Mesothelial cell of epicardium (in vitro differentiated cells): Measurements from ENCODE around the gene SULT6B1. TPM values are rescaled to one million over a fixed set of nuclear protein-coding genes. Genes with fewer than 3 reads are reported as not detected.

ENCODE experiments used
- DNase-seq, 2 experiments: peaks; one replicate each; pipeline ENCODE4 v3.0.0; 2021; ENCODE audit warnings: low spot score in 2 of 2; ENCODE audit not compliant: unreplicated experiment in 2 of 2
- H3K27ac Mint-ChIP-seq: 2 replicates; pipeline ENCODE4 v1.8.0; 2021; ENCODE audit warnings: mixed read lengths
- H3K27me3 Mint-ChIP-seq: 2 replicates; pipeline ENCODE4 v1.8.0; 2021; ENCODE audit warnings: low read depth, mixed read lengths
- H3K36me3 Mint-ChIP-seq: 2 replicates; pipeline ENCODE4 v1.8.0; 2021; ENCODE audit warnings: mixed read lengths
- H3K4me1 Mint-ChIP-seq: 2 replicates; pipeline ENCODE4 v1.8.0; 2021; ENCODE audit warnings: mixed read lengths
- H3K4me3 Mint-ChIP-seq: 2 replicates; pipeline ENCODE4 v1.8.0; 2021; ENCODE audit warnings: mild to moderate bottlenecking, moderate library complexity, mixed read lengths
- H3K9me3 Mint-ChIP-seq: 2 replicates; pipeline ENCODE4 v1.8.0; 2021; ENCODE audit warnings: mixed read lengths
- total RNA-seq: library from RNA; stranded (reverse); gene quantifications from 3 replicates; pipeline ENCODE4 v1.2.1, GENCODE V29; 2021
- TF ChIP-seq, protein P1 (sequence below): fragments of 200-600 bp; sonication (generic); IDR thresholded peaks from one replicate; pipeline ENCODE4 v1.5.0; 2021; ENCODE audit warnings: antibody characterized with exemption; ENCODE audit not compliant: unreplicated experiment

Gene SULT6B1
- total RNA-seq, 1 donor from 2014 or later, result not detected

DNA sequence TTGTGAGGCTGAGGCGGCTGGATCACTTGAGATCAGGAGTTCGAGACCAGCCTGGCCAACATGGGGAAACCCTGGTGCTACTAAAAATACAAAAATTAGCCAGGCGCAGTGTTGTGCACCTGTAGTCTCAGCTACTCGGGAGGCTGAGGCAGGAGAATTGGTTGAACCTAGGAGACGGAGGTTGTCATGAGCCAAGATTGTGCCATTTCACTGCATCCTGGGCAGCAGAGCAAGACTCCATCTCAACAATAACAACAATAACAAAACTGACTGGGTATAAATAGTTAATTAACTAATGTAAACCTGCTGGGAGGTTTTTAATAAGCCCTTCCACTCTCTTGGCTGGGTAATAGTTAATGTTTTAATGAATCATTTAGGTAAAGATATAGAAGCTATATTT, 7.8 kb downstream of the SULT6B1 start:
- peaks cover 4% of the 10 kb centered on the region for H3K4me1 Mint-ChIP-seq
- no peak for DNase-seq
- no peak overlapping the region for H3K27ac Mint-ChIP-seq
- TF ChIP-seq, protein P1, sequence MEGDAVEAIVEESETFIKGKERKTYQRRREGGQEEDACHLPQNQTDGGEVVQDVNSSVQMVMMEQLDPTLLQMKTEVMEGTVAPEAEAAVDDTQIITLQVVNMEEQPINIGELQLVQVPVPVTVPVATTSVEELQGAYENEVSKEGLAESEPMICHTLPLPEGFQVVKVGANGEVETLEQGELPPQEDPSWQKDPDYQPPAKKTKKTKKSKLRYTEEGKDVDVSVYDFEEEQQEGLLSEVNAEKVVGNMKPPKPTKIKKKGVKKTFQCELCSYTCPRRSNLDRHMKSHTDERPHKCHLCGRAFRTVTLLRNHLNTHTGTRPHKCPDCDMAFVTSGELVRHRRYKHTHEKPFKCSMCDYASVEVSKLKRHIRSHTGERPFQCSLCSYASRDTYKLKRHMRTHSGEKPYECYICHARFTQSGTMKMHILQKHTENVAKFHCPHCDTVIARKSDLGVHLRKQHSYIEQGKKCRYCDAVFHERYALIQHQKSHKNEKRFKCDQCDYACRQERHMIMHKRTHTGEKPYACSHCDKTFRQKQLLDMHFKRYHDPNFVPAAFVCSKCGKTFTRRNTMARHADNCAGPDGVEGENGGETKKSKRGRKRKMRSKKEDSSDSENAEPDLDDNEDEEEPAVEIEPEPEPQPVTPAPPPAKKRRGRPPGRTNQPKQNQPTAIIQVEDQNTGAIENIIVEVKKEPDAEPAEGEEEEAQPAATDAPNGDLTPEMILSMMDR, result no peak
- no peak overlapping the region for H3K4me3 Mint-ChIP-seq
- no peaks in the 10 kb centered on the region for H3K27me3 Mint-ChIP-seq
- no peaks in the 10 kb centered on the region for H3K36me3 Mint-ChIP-seq
- no peaks in the 10 kb centered on the region for H3K9me3 Mint-ChIP-seq

DNA sequence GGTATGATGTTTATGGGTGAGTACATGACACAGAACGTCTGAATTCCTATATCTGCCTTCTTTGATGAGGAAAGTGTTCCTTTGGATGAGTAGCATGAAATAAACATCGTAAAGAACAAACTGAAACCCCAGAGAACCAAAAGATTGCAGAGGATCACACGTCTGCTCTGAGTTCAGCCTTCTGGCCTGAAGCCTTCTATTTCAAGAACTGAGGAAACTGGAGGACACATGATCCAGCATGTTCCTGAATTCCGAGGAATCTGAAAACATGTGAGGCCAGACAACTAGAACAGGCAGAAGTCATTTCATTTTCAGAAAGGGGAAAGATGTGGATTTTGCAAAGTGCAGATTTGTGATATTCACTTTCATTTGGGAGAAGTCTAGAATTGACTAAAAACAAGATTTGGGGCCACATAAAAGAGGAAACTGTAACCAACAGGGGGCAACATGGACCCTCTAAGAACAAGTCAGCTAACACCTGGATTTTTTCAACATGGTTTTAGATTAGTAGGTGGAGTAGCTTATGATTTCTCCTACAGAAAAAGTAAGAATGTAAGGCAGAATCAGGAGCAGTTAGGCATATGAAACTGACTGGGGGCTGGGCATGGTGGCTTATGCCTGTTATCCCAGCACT, 8.3 kb downstream of the SULT6B1 start:
- no peaks in the 10 kb centered on the region for H3K27me3 Mint-ChIP-seq
- no peak overlapping the region for H3K4me3 Mint-ChIP-seq
- peaks cover 4% of the 10 kb centered on the region for H3K4me1 Mint-ChIP-seq
- H3K9me3 Mint-ChIP-seq, result no peaks in the 10 kb centered on the region
- no peak for DNase-seq
- no peaks in the 10 kb centered on the region for H3K36me3 Mint-ChIP-seq
- no peak overlapping the region for H3K27ac Mint-ChIP-seq
- TF ChIP-seq, protein P1, result no peak

DNA sequence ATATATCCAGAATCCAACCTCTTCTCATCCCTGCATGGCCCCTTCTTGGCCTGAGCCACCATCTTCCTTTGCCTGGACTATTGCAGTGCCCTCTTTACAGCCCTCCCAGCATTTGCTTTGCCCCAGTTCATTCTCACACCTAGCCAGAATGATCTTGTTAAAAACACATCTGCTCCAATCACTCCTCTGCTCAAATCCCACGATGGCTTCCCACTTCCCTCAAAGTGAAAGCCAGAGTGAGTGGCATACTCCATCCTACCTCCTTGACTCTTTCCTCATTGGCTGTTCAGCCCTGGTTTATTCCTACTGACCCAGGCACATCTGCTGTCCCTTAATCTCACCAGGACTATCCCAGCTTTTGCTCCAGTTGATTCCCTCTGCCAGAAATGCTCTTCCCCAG, 14.7 kb downstream of the SULT6B1 start:
- Mint-ChIP-seq H3K4me3 (no peak overlapping the region), H3K27ac (no peak overlapping the region), H3K27me3 (no peaks in the 10 kb centered on the region), H3K36me3 (no peaks in the 10 kb centered on the region), H3K4me1 (peaks cover 5% of the 10 kb centered on the region), H3K9me3 (no peaks in the 10 kb centered on the region)
- no peak for DNase-seq
- TF ChIP-seq, protein P1, result no peak

DNA sequence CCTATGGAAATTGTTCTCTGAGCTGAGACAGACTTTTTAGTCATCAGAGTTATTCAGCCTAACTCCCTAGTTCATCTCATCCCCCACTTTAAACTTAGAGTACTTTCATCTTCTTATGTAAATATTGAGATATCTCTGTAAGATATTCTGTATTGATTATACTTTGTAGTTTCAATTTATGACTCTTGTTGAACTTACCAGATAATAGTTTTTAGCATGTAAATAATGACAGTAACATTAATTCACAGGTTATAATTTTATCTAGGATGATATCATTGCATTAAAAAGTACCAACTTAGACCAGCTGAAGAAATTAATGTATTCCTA, 16.9 kb downstream of the SULT6B1 start:
- no peaks in the 10 kb centered on the region for H3K9me3 Mint-ChIP-seq
- H3K4me1 Mint-ChIP-seq, result peaks cover 5% of the 10 kb centered on the region
- no peak overlapping the region for H3K27ac Mint-ChIP-seq
- H3K4me3 Mint-ChIP-seq, result no peak overlapping the region
- DNase-seq, result no peak
- no peaks in the 10 kb centered on the region for H3K36me3 Mint-ChIP-seq
- TF ChIP-seq, protein P1, result no peak
- H3K27me3 Mint-ChIP-seq, result no peaks in the 10 kb centered on the region

DNA sequence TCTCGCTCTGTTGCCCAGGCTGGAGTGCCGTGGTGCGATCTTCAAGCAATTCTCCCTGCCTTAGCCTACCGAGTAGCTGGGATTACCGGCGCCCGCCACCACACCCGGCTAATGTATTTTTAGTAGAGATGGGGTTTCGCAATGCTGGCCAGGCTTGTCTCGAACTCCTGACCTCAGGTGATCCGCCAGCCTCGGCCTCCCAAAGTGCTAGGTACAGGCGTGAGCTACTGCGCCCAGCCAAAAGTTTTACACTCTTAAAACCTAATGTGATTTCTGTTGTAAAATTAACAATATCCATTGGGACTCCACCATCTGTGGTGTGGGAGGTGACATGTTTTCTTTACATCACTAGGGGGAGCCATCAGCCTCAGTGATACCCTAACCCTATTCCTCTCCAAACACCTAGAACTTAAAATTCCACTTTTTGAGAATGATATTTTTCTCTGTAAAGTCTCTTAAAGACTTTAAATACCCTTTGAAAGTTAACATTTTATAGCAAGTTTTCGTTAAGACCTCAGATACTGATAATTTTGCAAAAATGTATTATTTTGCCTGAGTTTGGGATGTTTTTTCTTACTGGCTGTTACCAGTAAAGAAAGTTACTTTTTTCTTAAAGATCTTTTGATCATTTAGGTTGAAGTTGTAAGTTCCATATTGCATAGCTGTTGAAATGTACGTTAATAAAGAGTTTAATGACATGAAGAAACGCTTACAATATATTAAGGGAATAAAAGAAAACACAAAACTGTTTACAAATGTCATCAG, 20.1 kb downstream of the SULT6B1 start:
- Mint-ChIP-seq H3K4me3 (no peak overlapping the region), H3K9me3 (peaks cover 13% of the 10 kb centered on the region), H3K27ac (no peak overlapping the region), H3K36me3 (peaks cover 8% of the 10 kb centered on the region), H3K27me3 (no peaks in the 10 kb centered on the region), H3K4me1 (peaks cover 5% of the 10 kb centered on the region)
- TF ChIP-seq, protein P1, result peak; percentile 68
- no peak for DNase-seq
